ENCODE results near the gene SP110. TPM values are rescaled to one million over a fixed set of nuclear protein-coding genes. Genes with fewer than 3 reads are reported as not detected.

Gene SP110
- total and polyA plus RNA-seq, 2 of the 4 experiments (the other 2 are of a cell fraction), result 9.3 to 10.2 TPM

GRCh38 chr2:230155359-230155758 is 64.4 kb downstream of the SP110 start:
- Histone ChIP-seq H2BK120ac (ENCODE audit: low read depth, low read length) (no peak overlapping the region), H4K91ac (ENCODE audit: insufficient read depth, low read depth, low read length) (no peak overlapping the region), H4K5ac (ENCODE audit: low read depth, low read length) (no peak overlapping the region), H2AK5ac (ENCODE audit: low read depth, low read length) (no peak overlapping the region), H3K79me1 (ENCODE audit: low read depth in 1 of 2, low read length in 2 of 2) (no peaks in the 10 kb centered on the region), H3K4ac (ENCODE audit: low read depth, low read length) (no peak overlapping the region), H3K23ac (ENCODE audit: low read depth, low read length) (no peak overlapping the region), H2BK20ac (ENCODE audit: low read depth, low read length) (no peak overlapping the region), H4K8ac (ENCODE audit: low read depth in 2 of 2, low read length in 2 of 2) (no peak overlapping the region), H2AFZ (replicated peaks; ENCODE audit: low read length, poor library complexity) (peak overlapping the region; percentile 48), H3K9ac (ENCODE audit: low read depth, low read length) (no peak overlapping the region), H3K27me3 (ENCODE audit: control insufficient read depth, insufficient read depth, low read length) (no peaks in the 10 kb centered on the region), H3K36me3 (ENCODE audit: control insufficient read depth, insufficient read depth, low read length) (no peaks in the 10 kb centered on the region), H4K20me1 (ENCODE audit: insufficient read depth, low read length) (no peaks in the 10 kb centered on the region), H3K4me3 (ENCODE audit: insufficient read depth, low read depth, low read length) (no peak overlapping the region), H3K9me3 (ENCODE audit: control insufficient read depth, insufficient read depth, low read length) (peaks cover 2% of the 10 kb centered on the region; the same call in 1 of the 2 replicates), H2BK5ac (ENCODE audit: low read depth, low read length, poor library complexity, severe bottlenecking) (no peak overlapping the region), H3K9me1 (ENCODE audit: insufficient read depth, low read length) (no peaks in the 10 kb centered on the region), H3K27ac (ENCODE audit: insufficient read depth, low read length) (no peak overlapping the region), H3K4me1 (ENCODE audit: control insufficient read depth, insufficient read depth, low read length) (no peaks in the 10 kb centered on the region), H3K18ac (ENCODE audit: low read depth, low read length) (no peak overlapping the region), H3K56ac (ENCODE audit: extremely low read depth, insufficient read depth, low read length) (no peak overlapping the region), H2AK9ac (replicated peaks; ENCODE audit: low read depth, low read length, poor library complexity) (no peak overlapping the region), H3K14ac (replicated peaks; ENCODE audit: low read depth, low read length) (no peak overlapping the region), H3K4me2 (ENCODE audit: low read depth, low read length) (no peak overlapping the region), H2BK15ac (ENCODE audit: low read depth, low read length) (no peak overlapping the region)
- ChIA-PET POLR2A (ENCODE audit: unreplicated experiment) (no interaction called here), CTCF (interaction anchor here (0.8 kb wide), 1 partner anchor 147 kb away, joined by 3 read pairs; no protein-coding TSS in a partner anchor)
- dilution Hi-C loops (cut with HindIII; ENCODE audit: low sequenced_read_pairs, unreplicated experiment), result no loop called here
- BruUV-seq (replicated peaks), result no TSS peak
- in situ Hi-C loops (cut with MboI; ENCODE audit: low sequenced_read_pairs), result loop anchor here (25.0 kb wide), 1 partner anchor 343 kb away; no protein-coding TSS in a partner anchor
- ATAC-seq (ENCODE audit: low read depth), result no peak
- no CpG with 5 or more reads among the region's 7 CpGs for WGBS, 2 experiments (ENCODE audit: extremely low coverage in 2 of 2, insufficient read length in 1 of 2)
- TF ChIP-seq, protein P1, sequence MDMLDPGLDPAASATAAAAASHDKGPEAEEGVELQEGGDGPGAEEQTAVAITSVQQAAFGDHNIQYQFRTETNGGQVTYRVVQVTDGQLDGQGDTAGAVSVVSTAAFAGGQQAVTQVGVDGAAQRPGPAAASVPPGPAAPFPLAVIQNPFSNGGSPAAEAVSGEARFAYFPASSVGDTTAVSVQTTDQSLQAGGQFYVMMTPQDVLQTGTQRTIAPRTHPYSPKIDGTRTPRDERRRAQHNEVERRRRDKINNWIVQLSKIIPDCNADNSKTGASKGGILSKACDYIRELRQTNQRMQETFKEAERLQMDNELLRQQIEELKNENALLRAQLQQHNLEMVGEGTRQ (IDR thresholded peaks at IDR 0.05; ENCODE audit: low read depth, low read length), result no peak
- no peak for TF ChIP-seq CHD1 (IDR thresholded peaks at IDR 0.05; ENCODE audit: low read depth, low read length)
- no peak for TF ChIP-seq MAFK (IDR thresholded peaks at IDR 0.05; ENCODE audit: low read depth, low read length)
- no peak for TF ChIP-seq SMC3 (IDR thresholded peaks at IDR 0.05; ENCODE audit: low read depth, low read length)
- no peak for DNase-seq
- intact Hi-C loops (cut with micrococcal nuclease), result no loop called here
